Trophoblast cell (in vitro differentiated cells and primary cell): Measurements from ENCODE around the gene SCAP.

Experiments
- DNase-seq, 2 donors: peaks; one replicate each; pipeline ENCODE4 v3.0.0-alpha.2; 2016
- H2AFZ ChIP-seq: 2 replicates; pipeline ENCODE4 v1.6.1; 2013; ENCODE audit warnings: low read length, moderate library complexity, mild to moderate bottlenecking; ENCODE audit not compliant: insufficient read depth, poor library complexity
- H2AK5ac ChIP-seq: 2 replicates; pipeline ENCODE4 v1.6.1; 2013; ENCODE audit warnings: mild to moderate bottlenecking, low read length
- H2BK120ac ChIP-seq: 2 replicates; pipeline ENCODE4 v1.6.1; 2013; ENCODE audit warnings: low read length, mild to moderate bottlenecking, moderate library complexity; ENCODE audit not compliant: insufficient read depth, poor library complexity
- H2BK12ac ChIP-seq: 2 replicates; pipeline ENCODE4 v1.6.1; 2013; ENCODE audit warnings: mild to moderate bottlenecking, low read length, moderate library complexity
- H2BK5ac ChIP-seq: 2 replicates; pipeline ENCODE4 v1.6.1; 2013; ENCODE audit warnings: low read length, low read depth, moderate library complexity, mild to moderate bottlenecking; ENCODE audit not compliant: poor library complexity
- H3K14ac ChIP-seq: 2 replicates; pipeline ENCODE4 v1.6.1; 2013; ENCODE audit warnings: mild to moderate bottlenecking, low read length
- H3K18ac ChIP-seq: 2 replicates; pipeline ENCODE4 v1.6.1; 2013; ENCODE audit warnings: mild to moderate bottlenecking, low read length
- H3K23ac ChIP-seq: 2 replicates; pipeline ENCODE4 v1.6.1; 2013; ENCODE audit warnings: low read length
- H3K27ac ChIP-seq: 2 replicates; pipeline ENCODE4 v1.5.1; 2013; ENCODE audit warnings: low read depth, mild to moderate bottlenecking, inconsistent platforms, low read length, moderate library complexity
- H3K27me3 ChIP-seq: 2 replicates; pipeline ENCODE4 v1.6.1; 2013; ENCODE audit warnings: inconsistent platforms, mild to moderate bottlenecking, low read length, moderate library complexity; ENCODE audit not compliant: insufficient read depth
- H3K36me3 ChIP-seq, 2 experiments: 1 replicate in 1 of 2; 2 replicates in 1 of 2; pipeline ENCODE4 v1.6.1; 2013; ENCODE audit warnings: low read length in 2 of 2, mild to moderate bottlenecking in 2 of 2, moderate library complexity in 1 of 2; ENCODE audit not compliant: insufficient read depth in 2 of 2, control insufficient read depth in 1 of 2
- H3K4ac ChIP-seq: 2 replicates; pipeline ENCODE4 v1.6.1; 2013; ENCODE audit warnings: low read depth, mild to moderate bottlenecking, low read length, moderate library complexity
- H3K4me1 ChIP-seq, 2 experiments: 1 replicate in 1 of 2; 2 replicates in 1 of 2; pipeline ENCODE4 v1.6.1; 2013; ENCODE audit warnings: low read length in 2 of 2, mild to moderate bottlenecking in 2 of 2, moderate library complexity in 1 of 2; ENCODE audit not compliant: insufficient read depth in 2 of 2, control insufficient read depth in 1 of 2
- H3K4me2 ChIP-seq: 2 replicates; pipeline ENCODE4 v1.6.1; 2013; ENCODE audit warnings: inconsistent platforms, mild to moderate bottlenecking, low read length, moderate library complexity
- H3K4me3 ChIP-seq: 2 replicates; pipeline ENCODE4 v1.5.1; 2013; ENCODE audit warnings: mild to moderate bottlenecking, low read depth, low read length, inconsistent platforms
- H3K79me1 ChIP-seq: one replicate; pipeline ENCODE4 v1.6.1; 2013; ENCODE audit warnings: low read length
- H3K79me2 ChIP-seq: 2 replicates; pipeline ENCODE4 v1.6.1; 2013; ENCODE audit warnings: low read length, mild to moderate bottlenecking; ENCODE audit not compliant: control insufficient read depth, insufficient read depth, poor library complexity
- H3K9ac ChIP-seq: 2 replicates; pipeline ENCODE4 v1.6.1; 2013; ENCODE audit warnings: mild to moderate bottlenecking, low read length
- H3K9me3 ChIP-seq: 2 replicates; pipeline ENCODE4 v1.6.1; 2013; ENCODE audit warnings: low read depth, mild to moderate bottlenecking, control low read depth, inconsistent platforms, low read length; ENCODE audit not compliant: insufficient read depth
- H4K12ac ChIP-seq: 2 replicates; pipeline ENCODE4 v1.6.1; 2013; ENCODE audit warnings: low read depth, mild to moderate bottlenecking, low read length, moderate library complexity
- H4K8ac ChIP-seq: 2 replicates; pipeline ENCODE4 v1.6.1; 2013; ENCODE audit warnings: low read depth, mild to moderate bottlenecking, low read length, moderate library complexity
- H4K91ac ChIP-seq: one replicate; pipeline ENCODE4 v1.6.1; 2013; ENCODE audit warnings: low read depth, mild to moderate bottlenecking, low read length, moderate library complexity
- WGBS: extraction: QIAGEN DNeasy Blood & Tissue Kit; methylation state at CpG from one replicate; pipeline ENCODE4 v1.1.7; 2013; ENCODE audit warnings: missing lambda C conversion rate; ENCODE audit not compliant: insufficient read length, insufficient coverage; ENCODE audit errors: extremely low coverage; 5-methylcytosine and 5-hydroxymethylcytosine counted together

The SCAP gene

GRCh38 chr3:47394881-47395280 lies 80.9 kb downstream of the SCAP start:
- peaks cover 9 to 14% of the 10 kb centered on the region in 2 experiments for H3K36me3 ChIP-seq
- no peak overlapping the region for H4K8ac ChIP-seq
- no peaks in the 10 kb centered on the region for H3K79me1 ChIP-seq
- H4K12ac ChIP-seq = no peak overlapping the region
- peak overlapping the region; percentile 43 for H3K9ac ChIP-seq
- peak overlapping the region; percentile 28 for H3K4me2 ChIP-seq
- no peaks in the 10 kb centered on the region for H3K9me3 ChIP-seq
- H2AK5ac ChIP-seq = no peak overlapping the region
- H3K4me1 ChIP-seq = peaks cover 15% of the 10 kb centered on the region in 2 experiments
- peak overlapping the region; percentile 4 for H2BK12ac ChIP-seq
- H3K27ac ChIP-seq = no peak overlapping the region
- H3K18ac ChIP-seq = peak overlapping the region; percentile 5
- H3K4ac ChIP-seq = no peak overlapping the region
- no peak for DNase-seq
- H3K27me3 ChIP-seq = no peaks in the 10 kb centered on the region
- no peak overlapping the region for H2BK5ac ChIP-seq
- H3K79me2 ChIP-seq = no peaks in the 10 kb centered on the region
- WGBS = no CpG with 5 or more reads among the region's 3 CpGs
- H3K23ac ChIP-seq = no peak overlapping the region
- no peak overlapping the region for H3K4me3 ChIP-seq
- no peak overlapping the region for H2BK120ac ChIP-seq
- no peak overlapping the region for H2AFZ ChIP-seq
- no peak overlapping the region for H4K91ac ChIP-seq
- H3K14ac ChIP-seq = no peak overlapping the region

DNA sequence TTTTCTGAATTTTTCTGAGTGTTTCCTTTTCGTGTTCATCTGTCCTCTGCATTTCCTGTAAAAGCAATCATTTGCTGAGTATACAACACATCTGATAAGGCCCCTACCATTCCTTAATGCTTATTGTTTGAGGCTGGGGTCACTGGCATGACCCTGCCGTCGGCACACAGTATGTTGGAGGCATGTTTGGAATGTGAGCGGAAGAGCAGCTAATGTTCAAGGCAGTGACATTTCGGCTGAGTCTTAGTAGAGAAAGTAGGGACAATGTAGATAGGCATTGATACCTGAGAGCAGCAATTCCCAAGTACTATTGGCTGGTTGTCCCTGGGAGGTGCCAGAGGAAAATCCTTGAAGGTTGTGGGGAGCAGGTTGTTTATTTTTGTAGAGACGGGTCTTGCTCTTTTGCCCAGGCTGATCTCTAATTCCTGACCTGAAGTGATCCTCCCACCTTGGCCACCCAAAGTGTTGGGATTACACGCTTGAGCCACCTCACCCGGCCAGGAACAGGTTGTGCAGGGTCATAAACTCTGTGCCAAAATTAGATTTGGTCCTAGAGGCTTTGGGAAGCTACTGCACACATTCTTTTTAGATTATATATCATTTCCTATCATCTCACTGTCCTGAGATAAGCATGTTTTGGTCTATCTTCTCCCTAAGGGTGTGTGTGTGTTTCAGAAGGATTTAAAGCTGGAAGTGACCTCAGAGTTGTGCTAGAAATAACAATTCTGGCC lies 81.4 kb downstream of the SCAP start:
- Histone ChIP-seq H4K12ac (no peak overlapping the region), H3K4me1 (peaks cover 15% of the 10 kb centered on the region in 2 experiments), H4K91ac (no peak overlapping the region), H2BK5ac (no peak overlapping the region), H3K27me3 (no peaks in the 10 kb centered on the region), H3K4me2 (peak overlapping the region; percentile 28), H3K9ac (no peak overlapping the region), H2AFZ (no peak overlapping the region), H3K4ac (no peak overlapping the region), H3K9me3 (no peaks in the 10 kb centered on the region), H3K4me3 (no peak overlapping the region), H2AK5ac (no peak overlapping the region), H2BK12ac (no peak overlapping the region), H3K36me3 (peaks cover 9 to 12% of the 10 kb centered on the region in 2 experiments), H3K18ac (no peak overlapping the region), H2BK120ac (no peak overlapping the region), H3K79me1 (no peaks in the 10 kb centered on the region), H3K14ac (no peak overlapping the region), H3K27ac (peak overlapping the region; percentile 57), H4K8ac (no peak overlapping the region), H3K79me2 (no peaks in the 10 kb centered on the region), H3K23ac (no peak overlapping the region)
- peak; percentile 92 to 95 for DNase-seq
- no CpG with 5 or more reads among the region's 8 CpGs for WGBS

DNA sequence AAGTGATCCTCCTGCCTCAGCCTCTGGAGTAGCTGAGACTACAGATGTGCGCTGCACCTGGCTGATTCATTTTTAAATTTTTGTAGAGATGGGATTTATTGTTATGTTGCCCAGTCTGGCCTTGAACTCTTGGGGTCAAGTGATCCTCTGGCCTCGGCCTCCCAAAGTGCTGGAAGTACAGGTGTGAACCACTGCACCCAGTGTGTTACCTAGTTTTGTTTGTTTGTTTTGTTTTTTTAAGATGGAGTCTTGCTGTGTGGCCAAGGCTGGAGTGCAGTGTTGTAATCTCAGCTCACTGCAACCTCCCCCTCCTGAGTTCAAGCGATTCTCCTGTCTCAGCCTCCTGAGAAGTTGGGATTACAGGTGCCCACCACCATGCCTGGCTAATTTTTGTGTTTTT lies 82.8 kb downstream of the SCAP start:
- H3K4me3 ChIP-seq = no peak overlapping the region
- no peaks in the 10 kb centered on the region for H3K27me3 ChIP-seq
- WGBS = no CpG with 5 or more reads among the region's 3 CpGs
- no peak overlapping the region for H2BK120ac ChIP-seq
- H3K27ac ChIP-seq = no peak overlapping the region
- no peaks in the 10 kb centered on the region for H3K79me2 ChIP-seq
- no peak overlapping the region for H3K23ac ChIP-seq
- H3K18ac ChIP-seq = no peak overlapping the region
- no peak overlapping the region for H3K4ac ChIP-seq
- H2BK5ac ChIP-seq = no peak overlapping the region
- peaks cover 15% of the 10 kb centered on the region in 2 experiments for H3K4me1 ChIP-seq
- no peaks in the 10 kb centered on the region for H3K9me3 ChIP-seq
- peaks cover 7 to 8% of the 10 kb centered on the region in 2 experiments for H3K36me3 ChIP-seq
- H2AK5ac ChIP-seq = no peak overlapping the region
- no peak overlapping the region for H3K9ac ChIP-seq
- DNase-seq = no peak
- no peaks in the 10 kb centered on the region for H3K79me1 ChIP-seq
- H3K4me2 ChIP-seq = no peak overlapping the region
- no peak overlapping the region for H2BK12ac ChIP-seq
- H4K8ac ChIP-seq = no peak overlapping the region
- H3K14ac ChIP-seq = no peak overlapping the region
- H2AFZ ChIP-seq = no peak overlapping the region
- no peak overlapping the region for H4K12ac ChIP-seq
- H4K91ac ChIP-seq = no peak overlapping the region

DNA sequence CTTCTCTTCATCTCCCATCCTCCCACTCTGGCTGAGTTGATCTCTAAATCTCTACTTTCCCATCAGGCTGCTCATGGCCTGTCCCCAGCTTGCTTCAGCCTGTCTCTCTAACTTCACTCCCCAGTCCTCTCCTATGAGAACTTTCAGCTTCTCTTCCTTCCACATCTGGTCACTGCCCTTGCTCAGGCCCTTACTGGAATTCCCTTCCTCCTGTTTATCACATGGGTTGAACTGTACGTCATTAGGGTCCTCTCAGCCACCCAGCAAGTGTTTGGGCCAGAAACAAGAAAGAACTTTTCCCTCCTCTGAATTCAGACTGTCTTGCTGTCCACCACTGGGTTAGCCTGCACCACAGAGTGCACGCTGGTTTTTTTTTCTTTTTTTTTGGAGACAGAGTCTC lies 89.9 kb downstream of the SCAP start:
- Histone ChIP-seq H2AK5ac (no peak overlapping the region), H3K36me3 (peaks cover 2 to 6% of the 10 kb centered on the region in 2 experiments), H2BK120ac (no peak overlapping the region), H3K9ac (no peak overlapping the region), H4K91ac (no peak overlapping the region), H3K27ac (no peak overlapping the region), H3K14ac (no peak overlapping the region), H2AFZ (no peak overlapping the region), H3K9me3 (no peaks in the 10 kb centered on the region), H3K4me2 (no peak overlapping the region), H3K79me2 (peaks cover 7% of the 10 kb centered on the region), H3K4me3 (no peak overlapping the region), H3K18ac (no peak overlapping the region), H4K12ac (no peak overlapping the region), H3K27me3 (no peaks in the 10 kb centered on the region), H3K4me1 (peaks cover 6 to 8% of the 10 kb centered on the region in 2 experiments), H4K8ac (no peak overlapping the region), H3K23ac (no peak overlapping the region), H3K4ac (peak overlapping the region; percentile 54), H2BK5ac (no peak overlapping the region), H2BK12ac (no peak overlapping the region), H3K79me1 (peaks cover 4% of the 10 kb centered on the region)
- WGBS = no CpG with 5 or more reads among the region's 2 CpGs
- DNase-seq = no peak
